GM19240 (cell line): ENCODE measurements around the gene ECI1.

Experiments used
- DNase-seq: peaks from one replicate; pipeline ENCODE4 v3.0.0; 2011; ENCODE audit warnings: low spot score; ENCODE audit not compliant: insufficient read length

The ECI1 gene

GRCh38 chr16:2251296-2252111, at the start of gene ECI1:
ECI1 (minus strand) TSS chr16:2251587; CDS start chr16:2251566, 21 bp downstream.
- peak; percentile 100 for DNase-seq

DNA sequence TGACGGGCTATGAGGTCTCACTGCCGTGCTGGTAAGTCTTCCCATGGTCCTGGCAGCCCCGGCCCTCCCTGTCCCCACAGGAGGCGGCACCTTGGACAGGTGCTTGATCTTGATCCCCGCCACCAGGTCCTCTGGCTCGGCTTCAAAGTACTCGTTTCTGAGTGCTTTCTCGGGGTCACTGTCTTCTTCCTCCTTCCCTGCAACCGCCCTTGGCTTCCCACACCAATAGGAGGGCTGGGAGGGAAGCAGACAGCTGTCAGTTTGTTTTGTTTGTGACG, 48.5 kb upstream of the ECI1 start:
- no peak for DNase-seq

GRCh38 chr16:2299121-2299914, 47.9 kb upstream of the ECI1 start:
- DNase-seq = no peak

- no peak for DNase-seq
Observed at GRCh38 chr16:2298621-2299020, 47.2 kb upstream of the ECI1 start.

DNA sequence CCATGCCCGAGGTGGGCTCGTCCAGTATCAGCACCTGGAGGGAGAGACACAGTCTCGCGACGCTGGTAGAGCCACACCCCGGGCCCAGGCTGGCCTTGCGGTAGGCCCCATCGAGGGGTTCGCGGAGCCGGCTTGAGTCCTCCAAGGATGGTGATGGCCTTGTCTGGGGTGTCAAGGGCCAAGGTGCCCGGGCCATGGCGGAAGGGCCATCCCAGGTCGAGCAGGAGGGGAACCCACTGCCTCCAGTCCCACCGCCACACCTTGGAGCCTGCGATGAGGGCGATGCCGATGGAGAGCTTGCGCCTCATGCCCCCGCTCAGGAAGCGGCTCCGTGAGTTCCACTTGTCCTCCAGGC, 46.1 kb upstream of the ECI1 start:
- no peak for DNase-seq

- DNase-seq = no peak
Observed at GRCh38 chr16:2296661-2297505, 45.5 kb upstream of the ECI1 start.

DNA sequence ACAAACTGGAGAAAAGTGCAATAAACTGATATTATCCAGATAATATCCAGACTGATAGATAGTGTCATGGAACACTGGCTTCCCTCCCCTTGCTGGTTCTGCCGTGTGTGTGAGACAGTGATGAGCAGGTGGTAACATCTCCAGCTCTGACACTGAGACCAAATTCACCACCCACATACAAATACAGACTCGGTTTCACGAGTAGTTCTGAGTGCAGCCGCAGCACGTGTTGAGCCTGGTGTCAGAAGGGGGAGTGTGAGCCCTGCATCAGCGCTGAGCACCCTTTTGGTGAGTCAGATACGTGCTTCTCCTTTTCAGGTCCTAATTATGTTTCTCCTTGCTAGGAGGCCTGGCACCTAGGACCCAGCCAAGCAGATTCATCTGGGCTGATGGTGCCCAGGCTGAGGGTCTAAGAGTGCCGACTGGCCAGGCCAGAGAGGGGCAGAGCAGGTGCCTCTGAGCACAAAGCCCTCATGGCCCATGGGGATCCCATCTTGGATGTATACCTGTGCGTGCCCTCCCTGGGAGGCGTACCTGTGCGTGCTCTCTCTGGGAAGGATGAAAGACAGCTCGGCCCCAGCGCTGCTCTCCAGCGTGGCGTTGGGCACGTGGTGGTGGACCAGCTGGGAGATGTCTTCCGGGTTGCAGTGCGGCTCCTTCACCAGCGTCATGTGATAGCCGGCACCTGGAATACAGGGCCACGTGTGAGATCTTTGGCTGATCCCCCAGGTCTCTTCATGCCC, 43.8 kb upstream of the ECI1 start:
- DNase-seq = no peak

GRCh38 chr16:2292221-2292620, 40.8 kb upstream of the ECI1 start:
- DNase-seq = no peak

- DNase-seq = no peak
Observed at GRCh38 chr16:2289282-2289681, 37.9 kb upstream of the ECI1 start.

DNA sequence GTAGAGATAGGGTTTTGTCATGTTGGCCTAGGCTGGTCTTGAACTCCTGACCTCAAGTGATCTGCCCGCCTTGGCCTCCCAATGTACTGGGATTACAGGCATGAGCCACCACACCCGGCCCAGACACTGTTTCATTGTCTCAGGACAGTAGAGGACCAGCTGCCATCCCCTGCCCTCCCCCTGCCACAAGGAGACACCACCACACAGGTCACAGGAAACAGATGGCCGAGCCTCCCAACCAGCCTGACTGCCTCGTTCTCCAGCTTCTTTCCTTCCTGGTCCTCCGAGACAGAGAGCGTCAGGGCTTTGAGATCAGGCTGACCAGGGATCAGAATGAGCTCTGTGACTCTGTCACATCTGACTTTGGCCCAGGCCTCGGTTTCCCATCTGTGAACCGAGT, 37.3 kb upstream of the ECI1 start:
- no peak for DNase-seq

- no peak for DNase-seq
Observed at GRCh38 chr16:2287916-2288547, 36.6 kb upstream of the ECI1 start.

DNA sequence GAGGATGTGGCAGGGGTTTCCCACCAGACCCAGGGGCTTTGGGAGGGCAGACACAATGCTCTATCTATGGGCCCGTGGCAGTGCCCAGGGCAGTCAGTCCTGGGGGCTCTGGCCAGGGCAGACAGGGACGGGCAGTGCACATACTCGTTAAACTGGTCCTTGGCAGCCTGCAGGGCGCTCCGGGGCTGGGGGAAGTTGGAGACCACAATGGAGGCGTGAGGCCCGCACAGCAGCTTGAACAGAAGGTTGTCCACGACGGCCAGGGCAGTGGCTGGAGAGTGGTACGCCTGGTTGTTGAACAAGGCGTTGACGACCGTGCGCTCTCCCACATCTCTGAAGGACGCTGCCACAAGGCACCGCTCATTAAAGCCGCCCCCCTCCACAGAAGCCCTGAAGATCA, 35.2 kb upstream of the ECI1 start:
- no peak for DNase-seq

- no peak for DNase-seq
Observed at GRCh38 chr16:2285731-2286191, 34.4 kb upstream of the ECI1 start.

- no peak for DNase-seq
Observed at GRCh38 chr16:2284797-2285576, 33.6 kb upstream of the ECI1 start.

GRCh38 chr16:2284001-2284770, 32.8 kb upstream of the ECI1 start:
- no peak for DNase-seq

GRCh38 chr16:2282866-2283555, 31.6 kb upstream of the ECI1 start:
- DNase-seq = no peak

DNA sequence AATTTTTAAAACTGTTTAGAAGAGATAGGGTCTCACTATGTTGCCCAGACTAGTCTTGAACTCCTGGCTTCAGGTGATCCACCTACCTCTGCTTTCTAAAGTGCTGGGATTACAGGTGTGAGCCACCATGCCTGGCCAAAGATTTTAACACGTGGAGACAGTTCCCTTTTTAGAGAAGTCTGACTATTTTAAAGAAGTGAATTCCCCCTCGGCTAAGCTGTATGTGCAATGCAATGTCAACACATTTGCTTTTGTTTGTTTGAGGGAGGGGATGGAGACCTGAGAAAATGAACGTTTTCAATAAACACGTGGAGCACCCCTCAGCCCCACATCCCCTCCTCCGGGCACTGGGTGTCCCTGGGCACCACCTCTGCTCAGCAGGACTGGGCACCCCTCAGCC, 30.9 kb upstream of the ECI1 start:
- DNase-seq = no peak

GRCh38 chr16:2280981-2281542, 29.7 kb upstream of the ECI1 start:
- DNase-seq = no peak
